HG03521 (cell line): ENCODE measurements around the gene AP3D1.
"Not testable (repeated sequence)": the region's sequence is repeated elsewhere in the genome, so short reads cannot be mapped to it uniquely, and the experiment has no call there.

Experiments
- ATAC-seq: cut with Tn5 transposase; IDR thresholded peaks from one replicate; pipeline ENCODE4 v1.9.1; 2021; ENCODE audit warnings: mild to moderate bottlenecking, moderate library complexity; ENCODE audit not compliant: unreplicated experiment

Gene AP3D1

GRCh38 chr19:2129892-2130770 is 21.2 kb downstream of the AP3D1 start:
- no peak for ATAC-seq

- no peak for ATAC-seq
Measured at GRCh38 chr19:2129486-2129885, 21.9 kb downstream of the AP3D1 start.

DNA sequence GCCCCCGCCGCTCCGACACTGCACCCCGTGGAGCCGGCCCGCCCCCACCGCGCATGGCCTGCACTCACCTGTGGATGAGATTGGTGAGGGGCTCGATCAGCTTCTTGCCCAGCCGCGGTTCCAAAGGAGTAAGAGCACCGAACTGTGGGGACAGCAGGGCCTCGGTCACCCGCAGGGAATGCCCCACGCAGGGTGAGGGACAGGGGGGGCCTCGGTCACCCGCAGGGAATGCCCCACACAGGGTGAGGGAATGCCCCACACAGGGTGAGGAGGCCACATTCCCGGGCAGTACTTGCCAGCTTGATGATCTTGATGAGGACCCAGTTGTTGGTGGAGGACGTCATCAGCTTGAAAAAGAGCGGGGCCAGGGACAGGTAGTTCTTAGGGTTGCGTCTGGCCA is 22.3 kb downstream of the AP3D1 start:
- ATAC-seq = no peak

DNA sequence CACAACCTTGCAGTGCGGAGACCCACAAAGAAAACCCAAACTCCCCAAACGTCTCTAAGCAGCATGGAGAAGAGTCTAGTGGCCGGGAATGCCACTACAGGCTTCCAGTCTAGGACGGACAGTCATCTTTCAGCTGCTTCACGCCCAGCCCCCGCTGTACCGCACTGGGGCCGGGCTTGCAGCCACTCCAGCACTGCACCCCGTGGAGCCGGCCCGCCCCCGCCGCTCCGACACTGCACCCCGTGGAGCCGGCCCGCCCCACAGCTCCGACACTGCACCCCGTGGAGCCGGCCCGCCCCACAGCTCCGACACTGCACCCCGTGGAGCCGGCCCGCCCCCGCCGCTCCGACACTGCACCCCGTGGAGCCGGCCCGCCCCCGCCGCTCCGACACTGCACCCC is 23.1 kb downstream of the AP3D1 start:
- ATAC-seq = not testable (repeated sequence)

- ATAC-seq = no peak
Measured at GRCh38 chr19:2127758-2128157, 23.6 kb downstream of the AP3D1 start.

DNA sequence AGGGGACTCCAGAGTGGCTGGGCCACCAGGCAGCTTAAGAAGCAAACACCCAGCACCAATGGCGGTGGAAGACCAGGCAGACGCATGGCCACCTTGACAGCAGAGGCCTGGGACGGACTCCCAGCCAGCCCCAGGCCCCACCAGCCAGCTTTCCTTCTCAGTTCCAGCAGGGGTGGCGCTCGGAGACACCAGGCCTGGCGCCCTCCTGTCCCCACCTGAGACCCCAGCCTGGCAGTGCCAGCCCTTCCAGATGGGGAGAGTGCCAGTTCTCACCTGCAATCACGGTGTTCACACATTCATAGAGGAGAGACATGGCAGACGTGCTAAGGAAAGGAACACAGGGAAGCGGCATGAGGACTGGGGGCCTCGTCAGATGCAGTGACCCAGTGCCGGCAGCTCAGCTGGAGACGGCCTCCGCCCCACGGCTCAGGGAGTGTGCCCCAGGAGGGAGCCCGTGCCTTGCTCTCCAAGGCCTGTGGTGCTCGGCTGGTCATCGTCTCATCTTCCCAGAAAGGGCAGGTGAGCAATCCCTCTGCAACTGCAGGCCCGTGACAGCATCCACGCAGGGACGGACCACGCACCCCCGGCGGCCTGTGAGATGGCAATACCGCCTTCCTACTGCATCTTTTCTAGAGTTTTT is 24.4 kb downstream of the AP3D1 start:
- no peak for ATAC-seq

GRCh38 chr19:2123682-2124387 is 27.5 kb downstream of the AP3D1 start:
- no peak for ATAC-seq

DNA sequence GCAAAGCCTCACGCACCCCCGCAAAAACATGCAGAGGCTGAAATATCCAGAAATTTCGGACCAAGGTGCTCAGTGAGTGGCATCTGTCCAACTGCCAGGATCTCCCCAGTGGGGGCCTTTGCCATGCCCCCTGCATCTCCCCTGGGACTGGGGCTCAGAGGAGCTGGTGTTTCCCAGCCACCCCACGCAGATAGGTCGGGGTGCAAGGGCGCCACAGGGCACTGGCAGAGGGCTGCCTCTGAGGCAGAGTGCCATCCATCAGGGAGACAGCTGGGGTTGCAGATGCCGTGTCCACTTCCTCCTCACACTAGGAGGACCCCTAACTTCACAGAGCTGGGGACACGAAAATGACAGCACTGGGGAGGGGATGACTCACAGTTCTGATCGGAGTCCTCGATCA is 28.4 kb downstream of the AP3D1 start:
- ATAC-seq = no peak

- ATAC-seq = no peak
Measured at GRCh38 chr19:2122251-2122650, 29.1 kb downstream of the AP3D1 start.

DNA sequence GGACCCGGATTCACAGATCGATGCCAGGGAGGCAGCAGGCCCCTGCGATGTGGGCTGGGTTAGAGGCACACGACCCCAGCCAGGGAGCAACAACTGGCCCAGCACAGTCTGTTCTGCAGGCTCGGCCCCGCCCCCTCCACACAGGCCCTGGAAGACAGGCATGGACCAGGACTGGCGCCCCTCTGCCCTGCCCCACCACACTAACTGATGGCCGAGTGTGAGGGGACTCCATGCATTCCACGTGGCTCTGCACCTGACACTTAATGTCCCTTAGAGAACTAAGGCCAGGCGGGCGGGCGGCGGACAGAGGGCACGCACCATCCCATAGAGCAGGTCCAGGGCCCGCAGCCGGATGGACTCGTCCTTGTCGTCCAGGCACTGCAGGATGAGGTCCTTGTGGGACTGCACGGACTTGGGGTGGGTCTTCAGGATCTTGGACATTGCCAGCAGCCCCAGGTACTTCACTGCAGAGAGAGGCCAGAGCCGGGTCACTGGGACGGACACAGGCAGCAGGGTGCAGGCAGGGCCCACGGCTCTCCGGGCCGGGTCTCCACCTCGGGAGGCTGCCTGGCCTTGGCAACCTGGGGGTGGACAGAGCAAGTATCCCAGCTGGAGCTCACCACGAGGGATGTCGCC is 29.8 kb downstream of the AP3D1 start:
- no peak for ATAC-seq

DNA sequence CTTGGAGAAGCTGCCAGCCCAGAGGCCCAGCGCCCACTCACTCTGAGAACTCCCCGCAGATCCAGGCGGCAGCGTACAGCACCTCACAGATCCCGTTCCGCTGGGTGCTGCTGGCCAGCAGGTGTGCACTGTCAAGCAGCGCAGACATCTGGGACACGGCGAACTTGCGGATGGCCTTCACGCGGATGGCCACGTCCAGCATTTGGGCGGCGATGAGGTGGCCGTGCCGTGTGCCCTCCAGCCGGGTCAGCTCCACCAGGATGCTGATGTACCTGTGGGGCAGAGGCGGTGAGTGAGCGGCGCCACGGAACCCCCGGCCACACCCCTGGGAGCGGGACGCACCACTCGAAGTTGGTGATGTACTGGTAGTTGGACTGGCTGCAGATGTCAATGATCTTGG is 30.5 kb downstream of the AP3D1 start:
- no peak for ATAC-seq

GRCh38 chr19:2119921-2120785 is 31.2 kb downstream of the AP3D1 start:
- no peak for ATAC-seq

GRCh38 chr19:2118438-2118837 is 32.9 kb downstream of the AP3D1 start:
- no peak for ATAC-seq

DNA sequence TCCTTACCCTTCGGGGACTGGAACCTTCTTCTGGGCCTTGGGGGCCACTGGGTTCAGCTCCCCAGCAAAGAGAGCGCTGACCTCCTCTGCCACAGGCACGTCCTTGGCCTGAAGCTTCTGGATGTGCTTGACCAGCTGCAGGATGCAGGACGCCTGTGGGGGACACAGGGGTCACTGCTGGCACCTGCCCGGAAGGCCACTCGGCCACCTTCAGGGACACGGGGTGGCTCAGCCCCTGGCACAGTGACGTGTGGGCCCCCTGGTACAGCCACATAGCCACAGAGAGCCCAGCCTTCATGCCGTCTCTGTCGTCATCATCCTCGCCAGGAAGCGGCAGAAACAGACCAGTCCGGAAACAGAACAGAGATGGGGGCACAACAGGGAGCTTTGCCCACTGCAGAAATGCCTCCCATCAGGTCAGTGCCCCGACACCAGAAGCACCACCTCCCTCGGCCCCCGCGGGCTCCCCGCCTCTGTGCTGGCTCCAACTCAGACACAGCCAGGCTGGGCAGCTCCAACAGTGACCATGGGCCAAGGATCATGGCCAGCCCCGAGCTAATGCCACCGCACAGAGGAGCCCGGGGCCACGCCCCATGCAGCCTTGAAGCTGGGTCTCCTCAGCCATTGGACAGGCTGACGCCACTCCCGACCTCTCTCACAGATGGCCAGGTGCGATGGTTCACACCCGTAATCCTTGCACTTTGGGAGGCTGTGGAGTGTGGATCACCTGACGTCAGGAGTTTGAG is 34.0 kb downstream of the AP3D1 start:
- ATAC-seq = no peak

GRCh38 chr19:2116507-2116906 is 34.9 kb downstream of the AP3D1 start:
- ATAC-seq = no peak

GRCh38 chr19:2115911-2116426 is 35.4 kb downstream of the AP3D1 start:
- ATAC-seq = no peak

DNA sequence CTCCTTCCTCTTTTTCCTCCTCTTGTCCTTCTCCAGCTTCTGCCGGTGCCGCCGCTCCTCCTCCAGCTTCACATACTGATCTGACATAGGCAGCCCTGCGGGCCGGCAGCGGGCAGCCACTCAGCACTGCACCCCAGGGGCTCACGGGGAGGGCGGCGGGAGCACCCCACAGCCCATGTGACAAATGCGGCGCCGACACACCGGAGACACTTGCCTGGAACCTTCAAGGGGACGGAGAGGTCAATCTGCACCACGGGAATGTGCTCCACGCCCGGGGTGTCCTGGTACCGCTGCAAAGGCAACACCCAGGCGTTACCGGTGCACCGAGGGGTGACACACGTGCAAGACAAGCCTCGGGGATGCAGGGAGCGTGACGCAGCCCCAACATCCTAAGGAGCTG is 36.0 kb downstream of the AP3D1 start:
- no peak for ATAC-seq

DNA sequence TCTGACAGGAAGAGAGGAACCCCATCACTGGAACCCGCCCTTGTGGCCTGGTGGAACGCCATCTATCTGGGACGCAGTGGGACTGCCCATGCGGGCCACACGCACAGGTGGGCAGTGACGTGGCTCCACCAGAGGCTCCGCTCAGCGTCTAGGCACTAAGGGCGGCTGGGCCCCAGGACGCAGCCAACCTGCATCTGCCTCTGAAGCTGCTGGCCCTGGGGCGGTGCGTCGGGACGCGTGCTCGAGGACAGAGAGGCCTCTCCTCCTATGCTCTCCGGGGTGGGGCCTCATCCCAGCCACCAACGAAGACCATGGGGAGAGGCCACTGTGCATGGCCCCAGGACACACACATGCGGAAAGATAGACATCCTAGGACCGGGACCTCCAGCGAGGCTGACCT is 36.5 kb downstream of the AP3D1 start:
- ATAC-seq = no peak

DNA sequence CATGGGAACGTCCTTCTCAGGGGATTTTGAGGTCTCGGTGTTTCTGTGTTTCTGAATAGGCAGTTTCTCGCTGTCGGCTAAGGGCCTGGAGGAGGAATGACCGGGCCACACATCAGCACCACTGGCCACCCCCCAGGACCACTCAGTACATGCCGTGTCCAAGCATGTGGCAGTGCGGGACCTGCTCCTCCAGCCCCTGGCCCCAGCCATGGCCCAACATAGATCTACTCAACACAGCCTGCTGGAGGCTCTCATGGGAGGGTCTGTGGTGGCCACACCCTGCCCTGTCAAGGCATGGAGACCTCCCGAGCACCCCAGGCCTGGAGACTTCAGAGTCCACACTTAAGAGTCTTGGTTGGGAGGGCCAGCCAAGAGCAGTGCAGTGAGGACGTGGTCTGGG is 37.1 kb downstream of the AP3D1 start:
- ATAC-seq = no peak
